Measurements from ENCODE around the gene FSD1L.

FSD1L gene

GRCh38 chr9:105447814-105448812 lies at the start of gene FSD1L:
Gene FSD1L (plus strand): TSS chr9:105448034. CDS start chr9:105448221, 187 bp downstream.
- DNase-seq = peak; percentile 84 to 92

- DNase-seq = no peak
Measured at GRCh38 chr9:105399117-105399516, 48.7 kb upstream of the FSD1L start.

DNA sequence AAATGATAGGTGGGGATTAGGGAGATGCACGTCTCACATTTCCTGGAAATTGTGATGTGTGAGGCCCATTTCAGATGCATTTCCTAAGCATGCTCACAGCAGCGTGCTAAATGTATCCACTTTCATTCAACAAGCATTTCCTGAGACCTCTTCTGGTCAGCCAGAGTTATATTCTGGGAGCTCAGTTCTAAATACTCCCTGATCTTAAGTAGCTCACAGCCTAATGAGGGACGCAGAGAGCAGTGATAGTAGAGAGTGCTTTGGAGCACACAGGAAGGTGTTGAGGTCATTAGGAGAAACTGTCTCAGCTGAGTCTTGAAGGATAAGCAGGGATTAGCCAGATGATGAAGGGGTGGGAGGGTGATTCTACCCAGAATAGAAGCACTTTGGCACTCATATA lies 46.2 kb upstream of the FSD1L start:
- no peak for DNase-seq

- DNase-seq = no peak
Measured at GRCh38 chr9:105403552-105404248, 44.1 kb upstream of the FSD1L start.

GRCh38 chr9:105405514-105406131 lies 42.2 kb upstream of the FSD1L start:
- DNase-seq = no peak

DNA sequence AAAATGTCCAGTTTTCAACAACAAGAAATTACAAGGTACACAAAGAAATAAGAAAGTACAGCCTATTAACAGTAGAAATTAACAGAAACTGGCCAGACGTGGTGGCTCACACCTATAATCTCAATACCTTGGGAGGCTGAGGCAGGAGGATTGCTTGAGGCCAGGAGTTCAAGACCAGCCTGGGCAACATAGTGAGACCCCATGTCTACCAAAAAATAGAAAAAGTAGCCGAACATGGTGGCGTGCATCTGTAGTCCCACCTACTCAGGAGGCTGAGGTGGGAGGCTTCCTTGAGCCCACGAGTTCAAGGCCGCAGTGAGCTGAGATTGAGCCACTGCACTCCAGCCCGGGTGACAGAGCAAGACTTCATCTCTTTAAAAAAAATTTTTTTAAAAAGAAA lies 41.5 kb upstream of the FSD1L start:
- no peak for DNase-seq

DNA sequence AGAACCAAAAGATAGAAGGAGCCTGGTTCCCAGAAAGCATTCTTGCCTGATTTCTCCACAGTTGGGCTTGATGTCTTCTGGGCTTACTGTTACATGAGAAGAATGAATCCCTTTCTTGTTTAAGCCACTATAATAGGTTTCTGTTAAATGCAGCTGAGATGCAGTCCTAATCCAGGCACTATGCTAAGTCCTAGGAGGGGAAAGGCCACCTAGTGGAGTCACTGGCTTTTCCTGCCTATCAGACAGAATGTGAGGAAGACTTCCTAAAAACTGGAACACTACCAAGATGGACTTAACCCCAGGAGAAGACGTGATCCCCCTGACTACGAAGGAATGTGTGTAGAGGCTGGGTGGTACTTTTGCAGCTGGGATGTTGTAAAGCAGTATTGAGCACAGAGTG lies 34.3 kb upstream of the FSD1L start:
- DNase-seq = peak; percentile 10 to 20

- peak; percentile 26 to 30 for DNase-seq
Measured at GRCh38 chr9:105414947-105415661, 32.7 kb upstream of the FSD1L start.

GRCh38 chr9:105415662-105415980 lies 32.2 kb upstream of the FSD1L start:
- no peak for DNase-seq

GRCh38 chr9:105416840-105417239 lies 31.0 kb upstream of the FSD1L start:
- no peak for DNase-seq

- DNase-seq = no peak
Measured at GRCh38 chr9:105418588-105419500, 29.0 kb upstream of the FSD1L start.

DNA sequence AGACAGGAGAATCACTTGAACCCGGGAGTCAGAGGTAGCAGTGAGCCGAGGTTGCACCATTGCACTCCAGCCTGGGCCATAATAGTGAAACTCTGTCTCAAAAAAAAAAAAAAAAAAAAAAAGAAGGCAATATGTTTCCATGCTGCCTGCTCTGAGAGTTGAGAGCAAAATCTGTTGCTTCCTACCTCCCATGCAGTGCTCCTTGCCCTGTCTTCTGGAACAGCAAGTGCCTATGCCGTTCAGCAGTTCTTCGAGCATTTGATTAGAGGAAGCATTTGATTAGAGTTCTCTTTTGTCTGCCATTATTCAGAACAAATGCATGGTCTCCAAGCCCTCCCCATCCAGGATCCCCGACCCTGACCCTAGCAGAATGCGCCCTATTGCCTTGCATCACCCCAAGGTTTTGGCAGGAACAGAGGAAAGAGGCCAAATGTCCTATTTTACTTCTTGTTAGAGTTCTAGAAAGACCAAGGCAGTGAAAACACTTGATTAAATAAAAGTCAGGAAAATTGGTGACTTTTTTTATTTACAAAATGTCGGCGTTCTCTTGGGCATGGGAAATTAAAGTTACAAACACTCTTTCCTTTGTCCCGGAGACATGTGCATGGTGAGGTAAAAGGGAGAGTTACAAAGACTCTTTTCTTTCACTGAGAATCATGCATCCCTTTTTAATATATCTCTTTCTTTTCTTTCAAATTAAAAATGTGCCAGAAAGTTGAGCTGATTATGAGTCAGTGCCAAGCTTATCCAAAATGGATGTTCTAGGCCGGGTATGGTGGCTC lies 27.8 kb upstream of the FSD1L start:
- DNase-seq = no peak

DNA sequence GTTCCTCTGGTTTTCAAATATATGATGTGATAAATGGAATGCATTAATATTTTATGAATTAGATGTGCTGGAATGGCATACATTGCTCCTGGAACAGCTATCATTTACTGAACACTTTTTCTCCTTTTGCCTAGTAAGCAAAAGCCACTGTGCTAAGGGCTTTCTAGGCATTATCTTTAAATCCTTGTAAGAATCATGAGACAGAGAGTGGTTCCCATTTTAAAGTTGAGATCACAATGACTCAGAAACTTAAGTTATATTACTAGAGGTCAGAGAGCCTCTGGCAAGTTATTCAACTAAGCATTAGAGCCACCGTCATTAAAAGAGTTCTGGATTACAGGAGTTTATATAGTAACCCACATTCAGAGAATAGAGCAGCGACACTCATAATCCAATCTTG lies 26.7 kb upstream of the FSD1L start:
- no peak for DNase-seq

GRCh38 chr9:105421864-105422263 lies 26.0 kb upstream of the FSD1L start:
- no peak for DNase-seq

GRCh38 chr9:105425816-105426433 lies 21.9 kb upstream of the FSD1L start:
- DNase-seq = no peak

DNA sequence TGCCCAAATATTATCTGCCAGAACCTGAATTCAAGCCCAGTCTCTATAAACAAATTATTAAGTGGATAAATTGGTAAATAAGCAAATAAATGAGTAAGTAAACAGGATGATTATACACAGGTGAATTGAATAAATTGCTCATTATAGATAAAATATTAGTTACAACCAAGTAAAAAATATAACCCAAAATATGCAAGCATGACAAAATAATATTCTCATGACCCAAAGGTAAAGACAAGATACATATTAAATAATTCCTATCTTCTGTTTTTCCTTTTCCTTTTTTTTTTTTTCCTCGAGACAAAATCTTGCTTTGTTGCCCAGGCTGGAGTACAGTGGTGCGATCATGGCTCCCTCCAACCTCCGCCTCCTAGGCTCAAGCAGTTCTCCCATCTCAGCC lies 21.2 kb upstream of the FSD1L start:
- DNase-seq = no peak

- no peak for DNase-seq
Measured at GRCh38 chr9:105431424-105432246, 16.2 kb upstream of the FSD1L start.

DNA sequence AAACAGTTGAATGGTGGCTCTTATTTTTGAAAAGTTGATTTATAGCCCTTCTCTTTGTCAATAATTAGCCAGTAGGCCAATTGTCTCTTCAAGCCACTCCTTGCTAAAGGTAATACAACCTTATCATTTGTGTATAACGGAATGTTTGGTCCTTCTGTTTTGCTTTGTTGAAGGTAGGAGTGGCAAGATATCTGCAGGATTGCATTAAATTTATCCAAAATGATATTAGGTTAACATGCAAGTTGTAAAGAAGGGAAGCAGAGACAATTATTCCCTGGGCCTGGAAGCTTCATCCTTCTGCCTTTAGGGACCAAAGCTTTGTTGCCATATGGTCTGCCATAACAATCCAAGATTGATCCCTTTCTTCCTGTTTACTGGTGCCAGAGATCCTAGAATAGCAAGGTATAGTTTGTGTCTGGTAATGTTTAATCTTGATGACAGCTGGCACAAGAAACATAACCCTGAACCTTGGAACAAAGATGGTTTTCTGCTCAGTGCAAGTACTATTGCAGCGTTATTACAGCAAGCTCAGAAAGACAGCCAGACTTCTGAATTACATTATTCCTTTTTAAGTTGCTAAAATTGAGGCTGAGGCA lies 15.5 kb upstream of the FSD1L start:
- DNase-seq = no peak

DNA sequence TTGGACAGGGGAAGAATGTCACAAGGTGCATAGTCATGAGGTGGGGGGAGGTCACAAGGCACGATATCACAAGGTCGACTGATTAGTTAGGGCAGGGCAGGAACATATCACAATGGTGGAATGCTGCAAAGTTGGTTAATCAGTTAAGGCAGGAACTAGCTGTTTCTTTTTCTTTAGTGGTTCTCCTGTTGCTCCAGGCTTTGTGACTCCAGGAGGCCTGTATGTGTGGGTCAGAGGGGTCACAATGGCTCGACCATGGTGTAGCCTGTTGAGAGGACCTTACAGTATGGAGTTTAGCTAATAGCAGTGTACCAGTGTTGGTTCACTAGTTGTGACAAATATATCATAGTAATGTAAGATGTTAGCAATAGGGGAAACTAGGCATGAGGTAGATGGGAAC lies 12.4 kb upstream of the FSD1L start:
- no peak for DNase-seq
